ENCODE results near the gene HIVEP3.
"Not testable (repeated sequence)": the region's sequence is repeated elsewhere in the genome, so short reads cannot be mapped to it uniquely, and the experiment has no call there.

DNA sequence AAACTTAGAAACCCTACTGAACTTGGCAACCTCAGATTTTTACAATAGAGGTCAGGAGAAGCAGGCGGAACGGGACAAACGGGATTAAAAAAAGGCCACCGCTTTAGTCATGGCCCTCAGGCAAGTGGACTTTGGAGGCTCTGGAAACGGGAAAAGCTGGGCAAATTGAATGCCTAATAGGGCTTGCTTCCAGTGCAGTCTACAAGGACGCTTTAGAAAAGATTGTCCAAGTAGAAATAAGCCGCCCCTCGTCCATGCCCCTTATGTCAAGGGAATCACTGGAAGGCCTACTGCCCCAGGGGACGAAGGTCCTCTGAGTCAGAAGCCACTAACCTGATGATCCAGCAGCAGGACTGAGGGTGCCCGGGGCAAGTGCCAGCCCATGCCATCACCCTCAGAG, 27.2 kb upstream of the HIVEP3 start:
- TF ChIP-seq ZNF274 (IDR thresholded peaks at IDR 0.05; ENCODE audit: low read depth, low read length); YY1 (IDR thresholded peaks at IDR 0.05; ENCODE audit: insufficient read depth, insufficient read length): not testable (repeated sequence)
